Osteoblast (primary cell): Measurements from ENCODE around the gene MT1G. TPM values are rescaled to one million over a fixed set of nuclear protein-coding genes. Genes with fewer than 3 reads are reported as not detected.
"Not testable (repeated sequence)": the region's sequence is repeated elsewhere in the genome, so short reads cannot be mapped to it uniquely, and the experiment has no call there.

Experiments used
- DNase-seq: peaks from one replicate; pipeline ENCODE4 v3.0.0; 2011; ENCODE audit warnings: low spot score, mixed read lengths; ENCODE audit not compliant: insufficient read length; ENCODE audit errors: missing footprints
- H2AFZ ChIP-seq: 2 replicates; pipeline ENCODE4 v1.6.0; 2011; ENCODE audit warnings: mild to moderate bottlenecking, low read length
- H3K27ac ChIP-seq: 2 replicates; pipeline ENCODE4 v1.5.1; 2011; ENCODE audit warnings: mild to moderate bottlenecking, low read depth, low read length, moderate library complexity
- H3K27me3 ChIP-seq: 2 replicates; pipeline ENCODE4 v1.6.0; 2012; ENCODE audit warnings: mild to moderate bottlenecking, control low read depth, inconsistent platforms, low read length, moderate library complexity; ENCODE audit not compliant: insufficient read depth
- H3K36me3 ChIP-seq: 2 replicates; pipeline ENCODE4 v1.5.1; 2011; ENCODE audit warnings: mild to moderate bottlenecking, low read length, control low read depth, moderate library complexity; ENCODE audit not compliant: insufficient read depth
- H3K4me1 ChIP-seq: 2 replicates; pipeline ENCODE4 v1.5.1; 2011; ENCODE audit warnings: mild to moderate bottlenecking, low read length, control low read depth, moderate library complexity; ENCODE audit not compliant: insufficient read depth
- H3K4me2 ChIP-seq: 2 replicates; pipeline ENCODE4 v1.6.0; 2011; ENCODE audit warnings: mild to moderate bottlenecking, low read length; ENCODE audit not compliant: insufficient read depth
- H3K4me3 ChIP-seq: fragments of 200-600 bp; sonication (generic); 3 replicates; pipeline ENCODE4 v1.5.1; 2012; ENCODE audit warnings: mild to moderate bottlenecking, low read length, inconsistent platforms; ENCODE audit not compliant: insufficient read depth
- H3K79me2 ChIP-seq: 2 replicates; pipeline ENCODE4 v1.6.0; 2012; ENCODE audit warnings: mild to moderate bottlenecking, low read length, control low read depth, inconsistent platforms; ENCODE audit not compliant: insufficient read depth
- H3K9me3 ChIP-seq: 2 replicates; pipeline ENCODE4 v1.5.1; 2011; ENCODE audit warnings: low read depth, low read length, control low read depth
- H4K20me1 ChIP-seq: 2 replicates; pipeline ENCODE4 v1.6.0; 2012; ENCODE audit warnings: mild to moderate bottlenecking, low read length, control low read depth; ENCODE audit not compliant: insufficient read depth
- total RNA-seq: library from RNA; depleted of rRNA; stranded (reverse); fragments of >200 nt; gene quantifications from 2 replicates; pipeline ENCODE4 v1.2.3, GENCODE V29; 2012
- TF ChIP-seq, protein P1 (sequence below): IDR thresholded peaks from 2 replicates; pipeline ENCODE4 v1.5.1; 2011; ENCODE audit warnings: mild to moderate bottlenecking, low read depth, low read length, moderate library complexity; ENCODE audit errors: extremely low read depth

The MT1G gene
- total RNA-seq, 1 donor, result not detected

DNA sequence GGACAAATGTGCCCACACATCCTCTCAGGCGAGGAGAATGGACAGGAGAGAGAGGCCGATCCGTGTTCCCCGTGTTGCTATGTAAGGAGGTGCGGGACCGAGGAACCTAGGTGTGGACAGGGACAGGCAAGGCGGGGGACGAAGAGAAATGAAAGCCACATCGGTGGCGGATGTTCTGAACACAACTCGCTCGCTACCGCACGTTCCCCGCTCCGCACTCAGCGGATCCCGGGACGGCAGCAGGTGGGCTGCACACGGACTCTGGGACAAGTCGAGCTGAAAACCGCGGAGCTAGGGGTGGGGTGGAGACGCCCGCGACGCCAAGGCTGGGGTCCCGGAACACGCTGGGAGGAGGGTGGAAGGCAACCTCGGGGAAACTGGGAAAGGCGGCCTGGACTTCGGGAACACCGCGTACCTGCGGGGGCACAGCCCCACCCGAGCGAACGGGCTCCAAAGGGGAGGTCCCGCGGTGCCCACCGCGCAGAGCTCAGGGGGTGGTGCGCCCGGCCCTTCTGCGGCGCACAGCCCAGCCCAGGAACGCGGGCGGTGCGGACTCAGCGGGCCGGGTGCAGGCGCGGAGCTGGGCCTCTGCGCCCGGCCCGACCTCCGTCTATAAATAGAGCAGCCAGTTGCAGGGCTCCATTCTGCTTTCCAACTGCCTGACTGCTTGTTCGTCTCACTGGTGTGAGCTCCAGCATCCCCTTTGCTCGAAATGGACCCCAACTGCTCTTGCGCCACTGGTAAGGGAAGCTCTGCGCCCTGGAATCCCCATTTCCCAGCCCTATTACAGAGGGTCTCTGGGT is 42.5 kb downstream of the MT1G start, which contains the start of gene MT1E:
TSS of gene MT1E (plus strand) at position 642 of the 803 bp plus-strand sequence. CDS start at position 713, 71 bp downstream.
- Histone ChIP-seq H3K9me3 (no peaks in the 10 kb centered on the region), H3K36me3 (no peaks in the 10 kb centered on the region), H3K4me2 (peak within 1 kb of the TSS; percentile 97), H3K4me3 (peak within 1 kb of the TSS; percentile 86), H3K4me1 (peaks cover 13% of the 10 kb centered on the region), H3K27ac (peak within 1 kb of the TSS; percentile 97), H4K20me1 (peaks cover 4% of the 10 kb centered on the region), H3K27me3 (no peaks in the 10 kb centered on the region), H3K79me2 (peaks cover 17% of the 10 kb centered on the region), H2AFZ (peak within 1 kb of the TSS; percentile 95)
- peak; percentile 98 for DNase-seq
- TF ChIP-seq, protein P1, sequence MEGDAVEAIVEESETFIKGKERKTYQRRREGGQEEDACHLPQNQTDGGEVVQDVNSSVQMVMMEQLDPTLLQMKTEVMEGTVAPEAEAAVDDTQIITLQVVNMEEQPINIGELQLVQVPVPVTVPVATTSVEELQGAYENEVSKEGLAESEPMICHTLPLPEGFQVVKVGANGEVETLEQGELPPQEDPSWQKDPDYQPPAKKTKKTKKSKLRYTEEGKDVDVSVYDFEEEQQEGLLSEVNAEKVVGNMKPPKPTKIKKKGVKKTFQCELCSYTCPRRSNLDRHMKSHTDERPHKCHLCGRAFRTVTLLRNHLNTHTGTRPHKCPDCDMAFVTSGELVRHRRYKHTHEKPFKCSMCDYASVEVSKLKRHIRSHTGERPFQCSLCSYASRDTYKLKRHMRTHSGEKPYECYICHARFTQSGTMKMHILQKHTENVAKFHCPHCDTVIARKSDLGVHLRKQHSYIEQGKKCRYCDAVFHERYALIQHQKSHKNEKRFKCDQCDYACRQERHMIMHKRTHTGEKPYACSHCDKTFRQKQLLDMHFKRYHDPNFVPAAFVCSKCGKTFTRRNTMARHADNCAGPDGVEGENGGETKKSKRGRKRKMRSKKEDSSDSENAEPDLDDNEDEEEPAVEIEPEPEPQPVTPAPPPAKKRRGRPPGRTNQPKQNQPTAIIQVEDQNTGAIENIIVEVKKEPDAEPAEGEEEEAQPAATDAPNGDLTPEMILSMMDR, result no peak

DNA sequence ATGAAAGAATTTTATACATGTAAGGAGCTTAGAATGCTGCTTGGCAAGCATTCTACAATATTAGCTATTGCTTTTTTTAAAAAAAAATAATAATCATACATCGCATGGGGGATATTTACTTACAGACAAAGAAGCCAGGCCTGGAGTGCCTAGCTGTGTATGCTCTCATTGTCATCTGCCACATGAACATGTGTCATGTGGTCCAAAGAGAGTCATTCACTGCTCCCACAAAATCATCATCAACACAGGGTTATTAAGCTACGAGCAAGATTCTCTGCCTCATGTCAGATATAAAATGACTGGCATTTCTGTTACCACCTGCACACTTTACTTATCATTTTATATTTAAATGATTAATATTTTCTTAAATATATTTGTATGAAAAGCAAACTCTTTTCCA is 44.2 kb downstream of the MT1G start:
- H3K79me2 ChIP-seq, result peaks cover 17% of the 10 kb centered on the region
- peaks cover 13% of the 10 kb centered on the region for H3K4me1 ChIP-seq
- no peak overlapping the region for H2AFZ ChIP-seq
- DNase-seq, result no peak
- H3K27ac ChIP-seq, result no peak overlapping the region
- H3K4me2 ChIP-seq, result no peak overlapping the region
- no peaks in the 10 kb centered on the region for H3K27me3 ChIP-seq
- H4K20me1 ChIP-seq, result peaks cover 4% of the 10 kb centered on the region
- H3K36me3 ChIP-seq, result no peaks in the 10 kb centered on the region
- TF ChIP-seq, protein P1, result no peak
- no peak overlapping the region for H3K4me3 ChIP-seq
- no peaks in the 10 kb centered on the region for H3K9me3 ChIP-seq

DNA sequence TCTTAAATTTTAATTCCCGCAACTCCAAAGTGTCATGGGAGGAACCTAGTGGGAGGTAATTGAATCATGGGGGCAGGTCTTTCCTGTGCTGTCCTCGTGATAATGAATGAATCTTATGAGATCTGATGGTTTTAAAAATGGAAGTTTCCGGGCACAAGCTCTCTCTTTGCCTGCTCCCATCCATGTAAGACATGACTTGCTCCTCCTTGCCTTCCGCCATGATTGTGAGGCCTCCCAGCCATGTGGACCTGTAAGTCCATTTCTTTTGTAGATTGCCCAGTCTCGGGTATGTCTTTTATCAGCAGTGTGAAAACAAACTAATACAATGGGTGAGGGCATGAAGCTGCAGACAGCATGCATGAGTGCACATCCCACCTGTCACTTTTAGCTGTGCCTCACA is 44.7 kb downstream of the MT1G start:
- H3K27ac ChIP-seq, H3K9me3 ChIP-seq, H3K4me3 ChIP-seq, H4K20me1 ChIP-seq, H3K36me3 ChIP-seq, H2AFZ ChIP-seq, H3K27me3 ChIP-seq, DNase-seq, H3K4me2 ChIP-seq: not testable (repeated sequence)
- Histone ChIP-seq H3K79me2 (peaks cover 17% of the 10 kb centered on the region), H3K4me1 (peaks cover 13% of the 10 kb centered on the region)

DNA sequence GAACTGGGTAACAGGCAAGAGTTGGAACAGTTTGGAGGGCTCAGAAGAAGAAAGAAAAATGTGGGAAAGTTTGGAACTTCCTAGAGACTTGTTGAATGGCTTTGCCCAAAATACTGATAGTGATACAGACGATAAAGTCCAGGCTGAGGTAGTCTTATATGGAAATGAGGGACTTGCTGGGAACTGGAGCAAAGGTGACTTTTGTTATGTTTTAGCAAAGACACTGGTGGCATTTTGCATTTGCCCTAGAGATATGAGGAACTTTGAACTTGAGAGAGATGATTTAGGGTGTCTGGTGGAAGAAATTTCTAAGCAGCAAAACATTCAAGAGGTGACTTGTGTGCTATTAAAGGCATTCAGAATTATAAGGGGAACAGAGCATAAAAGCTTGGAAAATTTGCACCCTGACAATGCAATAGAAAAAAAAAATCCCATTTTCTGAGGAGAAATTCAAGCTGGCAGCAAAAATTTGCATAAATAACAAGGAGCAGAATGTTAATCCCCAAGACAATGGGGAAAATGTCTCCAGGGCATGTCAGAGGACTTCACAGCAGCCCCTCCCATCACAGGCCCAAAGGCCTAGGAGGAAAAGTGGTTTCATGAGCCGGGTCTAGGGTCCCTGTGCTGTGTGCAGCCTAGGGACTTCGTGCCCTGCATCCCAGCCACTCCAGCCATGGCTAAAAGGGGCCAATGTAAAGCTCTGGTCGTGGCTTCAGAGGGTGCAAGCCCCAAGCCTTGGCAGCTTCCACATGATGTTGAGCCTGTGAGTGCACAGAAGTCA is 46.0 kb downstream of the MT1G start:
- H3K79me2 ChIP-seq, result peaks cover 17% of the 10 kb centered on the region
- peaks cover 16% of the 10 kb centered on the region for H3K4me1 ChIP-seq
- DNase-seq, H3K27me3 ChIP-seq, H3K27ac ChIP-seq, H3K4me2 ChIP-seq, H3K36me3 ChIP-seq, H3K9me3 ChIP-seq, H3K4me3 ChIP-seq, H2AFZ ChIP-seq, H4K20me1 ChIP-seq: not testable (repeated sequence)
